ENCODE data around the gene MGST2. TPM values are rescaled to one million over a fixed set of nuclear protein-coding genes. Genes with fewer than 3 reads are reported as not detected.
"Not testable (repeated sequence)": the region's sequence is repeated elsewhere in the genome, so short reads cannot be mapped to it uniquely, and the experiment has no call there.

Gene MGST2
- total RNA-seq, 2 donors from 2014 or later = 101 to 135 TPM

DNA sequence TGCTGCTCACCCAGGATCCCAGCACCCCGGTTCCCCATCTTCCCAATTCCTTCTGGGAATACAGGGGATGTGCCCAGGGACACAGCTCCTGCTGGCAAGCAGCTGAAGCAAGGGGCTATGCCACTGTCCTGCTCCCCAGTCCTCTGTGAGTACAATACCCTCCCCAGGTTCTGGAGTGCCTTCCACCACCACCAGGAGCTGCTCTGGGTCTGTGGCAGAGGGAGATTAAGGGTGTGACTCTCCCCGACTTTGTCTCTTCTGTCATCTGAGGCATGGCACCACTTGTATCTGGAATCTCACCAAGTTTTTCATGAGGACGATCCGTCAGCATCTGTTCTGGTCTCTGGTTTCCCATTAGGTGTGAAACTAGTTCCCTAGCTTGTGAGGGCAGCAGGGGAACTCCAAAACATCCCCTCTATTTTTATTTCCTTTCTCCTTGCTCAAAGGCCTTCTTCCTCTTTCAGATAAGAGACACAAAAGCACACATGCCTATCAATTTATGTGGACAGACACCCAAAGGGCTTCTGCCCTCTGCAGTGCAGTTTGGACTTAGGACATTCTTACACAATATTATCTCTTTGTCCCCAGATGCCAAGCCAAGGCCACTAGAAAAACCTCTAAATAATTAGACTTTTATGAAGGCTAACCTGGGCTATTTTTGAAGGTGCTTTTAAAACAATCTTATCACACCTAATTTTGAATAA is 26.8 kb downstream of the MGST2 start:
- Histone ChIP-seq H3K4me1 (replicated peaks) (no peaks in the 10 kb centered on the region), H3K9me3 (no peaks in the 10 kb centered on the region), H3K27ac (no peak overlapping the region), H3K4me3 (no peak overlapping the region), H3K27me3 (replicated peaks; ENCODE audit: insufficient read depth) (no peaks in the 10 kb centered on the region), H3K36me3 (no peaks in the 10 kb centered on the region)
- WGBS = 38% methylated on average over 4 of the region's 4 CpGs
- DNase-seq (ENCODE audit: low spot score) = no peak
- TF ChIP-seq POLR2A (IDR thresholded peaks at IDR 0.05) = no peak
- no peak for TF ChIP-seq POLR2AphosphoS5 (IDR thresholded peaks at IDR 0.05)
- TF ChIP-seq, protein P1, sequence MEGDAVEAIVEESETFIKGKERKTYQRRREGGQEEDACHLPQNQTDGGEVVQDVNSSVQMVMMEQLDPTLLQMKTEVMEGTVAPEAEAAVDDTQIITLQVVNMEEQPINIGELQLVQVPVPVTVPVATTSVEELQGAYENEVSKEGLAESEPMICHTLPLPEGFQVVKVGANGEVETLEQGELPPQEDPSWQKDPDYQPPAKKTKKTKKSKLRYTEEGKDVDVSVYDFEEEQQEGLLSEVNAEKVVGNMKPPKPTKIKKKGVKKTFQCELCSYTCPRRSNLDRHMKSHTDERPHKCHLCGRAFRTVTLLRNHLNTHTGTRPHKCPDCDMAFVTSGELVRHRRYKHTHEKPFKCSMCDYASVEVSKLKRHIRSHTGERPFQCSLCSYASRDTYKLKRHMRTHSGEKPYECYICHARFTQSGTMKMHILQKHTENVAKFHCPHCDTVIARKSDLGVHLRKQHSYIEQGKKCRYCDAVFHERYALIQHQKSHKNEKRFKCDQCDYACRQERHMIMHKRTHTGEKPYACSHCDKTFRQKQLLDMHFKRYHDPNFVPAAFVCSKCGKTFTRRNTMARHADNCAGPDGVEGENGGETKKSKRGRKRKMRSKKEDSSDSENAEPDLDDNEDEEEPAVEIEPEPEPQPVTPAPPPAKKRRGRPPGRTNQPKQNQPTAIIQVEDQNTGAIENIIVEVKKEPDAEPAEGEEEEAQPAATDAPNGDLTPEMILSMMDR (IDR thresholded peaks at IDR 0.05) = no peak
- intact Hi-C loops (cut with DNase I) = no loop called here

- Histone ChIP-seq H3K4me3 (no peak overlapping the region), H3K9me3 (no peaks in the 10 kb centered on the region), H3K36me3 (no peaks in the 10 kb centered on the region), H3K4me1 (replicated peaks) (no peaks in the 10 kb centered on the region), H3K27me3 (replicated peaks; ENCODE audit: insufficient read depth) (no peaks in the 10 kb centered on the region), H3K27ac (peak overlapping the region in 1 of 2 donors; percentile 83)
- no peak for DNase-seq (ENCODE audit: low spot score)
- 97% methylated on average over 3 of the region's 3 CpGs for WGBS
- TF ChIP-seq, protein P1 (IDR thresholded peaks at IDR 0.05) = no peak
- no peak for TF ChIP-seq POLR2AphosphoS5 (IDR thresholded peaks at IDR 0.05)
- no peak for TF ChIP-seq POLR2A (IDR thresholded peaks at IDR 0.05)
- intact Hi-C loops (cut with DNase I) = no loop called here
Measured at GRCh38 chr4:139694522-139695107, 29.0 kb downstream of the MGST2 start.

- Histone ChIP-seq H3K27ac (peak overlapping the region; percentile 75 to 83), H3K27me3 (replicated peaks; ENCODE audit: insufficient read depth) (no peaks in the 10 kb centered on the region), H3K4me1 (replicated peaks) (no peaks in the 10 kb centered on the region), H3K36me3 (no peaks in the 10 kb centered on the region), H3K4me3 (no peak overlapping the region), H3K9me3 (no peaks in the 10 kb centered on the region)
- intact Hi-C loops (cut with DNase I) = no loop called here
- WGBS = 61% methylated on average over 5 of the region's 5 CpGs
- TF ChIP-seq POLR2AphosphoS5 (IDR thresholded peaks at IDR 0.05) (peak; percentile 70), POLR2A (IDR thresholded peaks at IDR 0.05) (no peak)
- TF ChIP-seq, protein P1 (IDR thresholded peaks at IDR 0.05) = no peak
- peak; percentile 44 for DNase-seq (ENCODE audit: low spot score)
Measured at GRCh38 chr4:139696491-139696890, 30.9 kb downstream of the MGST2 start.

DNA sequence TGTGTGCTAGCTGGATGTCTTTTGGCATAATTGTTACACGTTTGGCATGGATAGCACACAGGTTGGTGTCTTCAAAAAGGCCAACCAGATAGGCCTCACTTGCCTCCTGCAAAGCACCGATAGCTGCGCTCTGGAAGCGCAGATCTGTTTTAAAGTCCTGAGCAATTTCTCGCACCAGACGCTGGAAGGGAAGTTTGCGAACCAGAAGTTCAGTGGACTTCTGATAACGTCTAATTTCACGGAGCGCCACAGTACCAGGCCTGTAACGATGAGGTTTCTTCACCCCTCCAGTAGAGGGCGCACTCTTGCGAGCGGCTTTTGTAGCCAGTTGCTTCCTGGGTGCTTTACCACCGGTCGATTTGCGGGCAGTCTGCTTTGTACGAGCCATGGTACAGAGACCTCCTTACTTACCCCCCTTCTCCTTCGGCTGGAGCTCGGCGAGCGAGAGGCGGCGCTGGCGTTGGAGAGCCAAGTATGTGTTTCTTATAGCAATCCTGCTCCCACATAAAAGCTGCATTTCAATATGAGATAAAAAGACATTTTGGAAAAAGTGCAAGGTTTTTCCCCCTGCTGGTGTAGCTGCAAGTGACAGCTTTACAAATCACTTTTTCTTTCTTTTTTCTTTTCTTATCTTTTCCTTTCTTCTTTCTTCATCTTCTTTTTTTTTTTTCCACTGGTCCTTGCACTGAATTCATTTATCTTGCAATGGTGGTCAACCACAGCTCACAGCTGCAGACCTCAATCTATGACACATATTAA is 32.7 kb downstream of the MGST2 start:
- H3K36me3 ChIP-seq; DNase-seq (ENCODE audit: low spot score); H3K27me3 ChIP-seq (replicated peaks; ENCODE audit: insufficient read depth); H3K4me3 ChIP-seq; intact Hi-C loops (cut with DNase I); H3K4me1 ChIP-seq (replicated peaks); H3K9me3 ChIP-seq; H3K27ac ChIP-seq: not testable (repeated sequence)
- 94% methylated on average over 15 of the region's 25 CpGs for WGBS

- H3K4me1 ChIP-seq (replicated peaks) = no peaks in the 10 kb centered on the region
- 69% methylated on average over 5 of the region's 5 CpGs for WGBS
- no peaks in the 10 kb centered on the region for H3K9me3 ChIP-seq
- intact Hi-C loops (cut with DNase I) = no loop called here
- no peaks in the 10 kb centered on the region for H3K36me3 ChIP-seq
- H3K27me3 ChIP-seq (replicated peaks; ENCODE audit: insufficient read depth) = no peaks in the 10 kb centered on the region
- TF ChIP-seq, protein P1 (IDR thresholded peaks at IDR 0.05) = no peak
- TF ChIP-seq POLR2AphosphoS5 (IDR thresholded peaks at IDR 0.05) (no peak), POLR2A (IDR thresholded peaks at IDR 0.05) (no peak)
- H3K4me3 ChIP-seq = no peak overlapping the region
- DNase-seq (ENCODE audit: low spot score) = no peak
- no peak overlapping the region for H3K27ac ChIP-seq
Measured at GRCh38 chr4:139700568-139700967, 34.9 kb downstream of the MGST2 start.

All from prostate gland (tissue), 2 donors.